Activated T-cell treated with anti-CD3 and anti-CD28 coated beads, Interleukin-2, amount 50 U/mL, for 24 hours (primary cell): ENCODE measurements around the gene RFT1.

ENCODE experiments used
- DNase-seq: peaks from one replicate; pipeline ENCODE4 v3.0.0-alpha.2; 2020
- H3K27ac Mint-ChIP-seq: 2 replicates; pipeline ENCODE4 v1.8.0; 2020; ENCODE audit warnings: mild to moderate bottlenecking, mixed read lengths
- H3K27me3 Mint-ChIP-seq: 2 replicates; pipeline ENCODE4 v1.8.0; 2020; ENCODE audit warnings: mixed read lengths
- H3K36me3 Mint-ChIP-seq: 2 replicates; pipeline ENCODE4 v1.8.0; 2020; ENCODE audit warnings: low read depth, mixed read lengths
- H3K4me1 Mint-ChIP-seq: 2 replicates; pipeline ENCODE4 v1.8.0; 2020; ENCODE audit warnings: low read depth, mixed read lengths
- H3K4me3 Mint-ChIP-seq: 2 replicates; pipeline ENCODE4 v1.8.0; 2020; ENCODE audit warnings: mild to moderate bottlenecking, moderate library complexity, mixed read lengths
- H3K9me3 Mint-ChIP-seq: 2 replicates; pipeline ENCODE4 v1.8.0; 2020; ENCODE audit warnings: mixed read lengths

RFT1 gene

DNA sequence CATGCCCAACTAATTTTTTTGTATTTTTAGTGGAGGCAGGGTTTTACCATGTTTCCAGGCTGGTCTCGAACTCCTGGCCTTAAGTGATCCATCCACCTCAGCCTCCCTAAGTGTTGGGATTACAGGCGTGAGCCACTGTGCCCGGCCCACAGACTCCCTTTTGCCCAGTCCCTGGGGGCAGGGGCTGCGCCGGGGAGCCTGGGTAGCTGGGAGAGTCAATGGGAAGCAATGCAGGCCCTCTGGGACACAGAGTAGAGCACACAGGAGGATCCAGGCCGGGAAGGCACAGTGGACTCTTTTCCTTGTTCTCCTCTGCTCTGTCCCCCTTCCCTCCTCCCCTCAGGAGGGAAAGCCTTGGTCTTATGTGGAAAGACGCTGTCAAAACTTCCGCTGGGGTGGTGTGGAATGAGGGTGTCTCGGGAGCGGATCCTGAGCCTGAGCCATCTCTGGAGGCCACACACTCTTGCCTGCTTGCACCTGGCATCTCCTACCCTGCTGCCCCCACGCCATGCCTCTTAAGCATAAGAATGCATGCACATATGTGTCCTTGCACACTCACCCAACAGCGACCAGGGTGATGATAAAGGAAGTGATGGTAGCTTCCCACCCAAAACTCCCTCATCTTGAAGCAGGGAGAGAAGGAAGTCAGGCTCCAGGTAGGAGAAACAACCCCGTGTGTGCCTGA lies 18.9 kb upstream of the RFT1 start:
- H3K4me3 Mint-ChIP-seq: no peak overlapping the region
- no peaks in the 10 kb centered on the region for H3K4me1 Mint-ChIP-seq
- DNase-seq: no peak
- no peaks in the 10 kb centered on the region for H3K36me3 Mint-ChIP-seq
- no peak overlapping the region for H3K27ac Mint-ChIP-seq
- H3K27me3 Mint-ChIP-seq: peaks cover 13% of the 10 kb centered on the region
- H3K9me3 Mint-ChIP-seq: no peaks in the 10 kb centered on the region

DNA sequence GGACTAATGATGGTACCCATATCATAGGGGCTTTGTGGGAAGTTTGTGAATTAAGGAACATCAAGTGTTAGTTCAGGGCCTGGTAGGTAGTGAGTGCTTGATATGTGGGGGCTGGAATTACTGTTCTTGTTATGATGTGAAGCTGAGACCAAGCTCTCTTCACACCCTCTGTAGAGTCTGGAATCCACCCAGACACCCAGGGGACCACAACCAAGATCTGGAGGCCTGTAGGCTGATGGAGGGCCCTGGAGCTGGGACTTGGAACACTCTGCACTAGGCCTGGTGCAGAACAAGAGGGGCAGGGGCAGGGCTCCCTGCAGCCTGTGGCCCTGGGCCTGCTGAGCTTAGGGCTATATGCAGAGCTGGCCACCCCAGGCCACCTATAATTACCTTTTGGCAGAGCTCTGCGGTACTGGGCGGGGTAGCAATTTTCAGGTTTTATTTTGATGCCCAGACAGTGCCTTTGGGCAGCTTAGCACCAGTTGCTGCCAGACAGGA lies 17.7 kb upstream of the RFT1 start:
- Mint-ChIP-seq H3K27me3 (peaks cover 3% of the 10 kb centered on the region), H3K27ac (no peak overlapping the region), H3K4me1 (no peaks in the 10 kb centered on the region), H3K36me3 (no peaks in the 10 kb centered on the region), H3K4me3 (no peak overlapping the region), H3K9me3 (no peaks in the 10 kb centered on the region)
- DNase-seq: no peak

- no peaks in the 10 kb centered on the region for H3K4me1 Mint-ChIP-seq
- no peaks in the 10 kb centered on the region for H3K9me3 Mint-ChIP-seq
- no peak overlapping the region for H3K27ac Mint-ChIP-seq
- H3K27me3 Mint-ChIP-seq: peaks cover 1% of the 10 kb centered on the region
- H3K36me3 Mint-ChIP-seq: no peaks in the 10 kb centered on the region
- H3K4me3 Mint-ChIP-seq: no peak overlapping the region
- no peak for DNase-seq
Observed at GRCh38 chr3:53147151-53147902, 17.1 kb upstream of the RFT1 start.

GRCh38 chr3:53146319-53146891 lies 16.2 kb upstream of the RFT1 start:
- Mint-ChIP-seq H3K36me3 (no peaks in the 10 kb centered on the region), H3K27me3 (no peaks in the 10 kb centered on the region), H3K9me3 (no peaks in the 10 kb centered on the region), H3K27ac (no peak overlapping the region), H3K4me1 (no peaks in the 10 kb centered on the region), H3K4me3 (no peak overlapping the region)
- DNase-seq: no peak

- no peak for DNase-seq
- Mint-ChIP-seq H3K27ac (no peak overlapping the region), H3K4me3 (no peak overlapping the region), H3K9me3 (no peaks in the 10 kb centered on the region), H3K36me3 (no peaks in the 10 kb centered on the region), H3K4me1 (no peaks in the 10 kb centered on the region), H3K27me3 (no peaks in the 10 kb centered on the region)
Observed at GRCh38 chr3:53145713-53146080, 15.5 kb upstream of the RFT1 start.

DNA sequence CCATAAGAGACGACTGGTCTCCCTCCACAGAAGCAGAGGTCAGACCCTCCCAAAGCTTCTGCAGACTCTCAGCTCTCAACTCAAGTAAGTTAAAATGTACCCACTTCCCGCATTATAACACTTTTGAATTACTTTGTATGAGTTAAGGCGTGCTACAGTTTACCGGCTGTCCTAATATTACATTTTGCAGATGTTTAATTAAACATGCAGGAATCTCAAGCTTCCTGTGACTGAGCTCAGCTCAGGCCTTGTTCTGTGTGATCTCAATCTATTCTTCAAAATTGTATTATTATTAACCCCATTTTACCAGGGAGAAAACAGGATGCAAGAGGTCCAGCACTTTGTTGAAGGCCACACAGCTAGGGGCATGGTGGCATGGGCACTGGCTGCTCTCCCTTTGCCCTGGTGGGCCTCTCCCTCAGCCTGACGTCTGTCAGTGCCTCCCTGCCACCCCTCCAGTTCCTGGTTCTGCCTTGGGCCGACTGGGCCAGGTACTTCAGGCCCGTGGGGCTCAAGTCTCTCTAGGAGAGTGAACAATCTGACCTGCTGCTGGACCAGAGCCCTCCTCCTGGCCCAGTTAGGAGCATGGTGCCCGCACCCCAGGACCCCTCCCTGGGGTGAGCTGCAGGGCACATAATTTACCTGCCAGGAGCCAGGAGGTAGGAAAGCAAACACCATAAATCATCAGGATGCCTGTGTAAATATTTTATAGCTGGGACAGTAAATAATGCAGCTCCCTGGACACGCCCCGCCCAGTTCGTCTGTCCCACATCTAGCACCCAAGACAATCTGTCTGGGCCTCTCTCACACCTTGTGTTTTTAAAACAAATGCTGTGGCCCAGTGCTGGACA lies 14.9 kb upstream of the RFT1 start:
- Mint-ChIP-seq H3K36me3 (no peaks in the 10 kb centered on the region), H3K27ac (no peak overlapping the region), H3K27me3 (no peaks in the 10 kb centered on the region), H3K4me3 (no peak overlapping the region), H3K4me1 (no peaks in the 10 kb centered on the region), H3K9me3 (no peaks in the 10 kb centered on the region)
- no peak for DNase-seq

- H3K4me1 Mint-ChIP-seq: no peaks in the 10 kb centered on the region
- H3K27me3 Mint-ChIP-seq: no peaks in the 10 kb centered on the region
- H3K4me3 Mint-ChIP-seq: no peak overlapping the region
- H3K9me3 Mint-ChIP-seq: no peaks in the 10 kb centered on the region
- H3K36me3 Mint-ChIP-seq: no peaks in the 10 kb centered on the region
- H3K27ac Mint-ChIP-seq: no peak overlapping the region
- DNase-seq: no peak
Observed at GRCh38 chr3:53144446-53144845, 14.2 kb upstream of the RFT1 start.

- Mint-ChIP-seq H3K36me3 (no peaks in the 10 kb centered on the region), H3K4me3 (no peak overlapping the region), H3K4me1 (no peaks in the 10 kb centered on the region), H3K27me3 (no peaks in the 10 kb centered on the region), H3K27ac (no peak overlapping the region), H3K9me3 (no peaks in the 10 kb centered on the region)
- no peak for DNase-seq
Observed at GRCh38 chr3:53142986-53143385, 12.8 kb upstream of the RFT1 start.

DNA sequence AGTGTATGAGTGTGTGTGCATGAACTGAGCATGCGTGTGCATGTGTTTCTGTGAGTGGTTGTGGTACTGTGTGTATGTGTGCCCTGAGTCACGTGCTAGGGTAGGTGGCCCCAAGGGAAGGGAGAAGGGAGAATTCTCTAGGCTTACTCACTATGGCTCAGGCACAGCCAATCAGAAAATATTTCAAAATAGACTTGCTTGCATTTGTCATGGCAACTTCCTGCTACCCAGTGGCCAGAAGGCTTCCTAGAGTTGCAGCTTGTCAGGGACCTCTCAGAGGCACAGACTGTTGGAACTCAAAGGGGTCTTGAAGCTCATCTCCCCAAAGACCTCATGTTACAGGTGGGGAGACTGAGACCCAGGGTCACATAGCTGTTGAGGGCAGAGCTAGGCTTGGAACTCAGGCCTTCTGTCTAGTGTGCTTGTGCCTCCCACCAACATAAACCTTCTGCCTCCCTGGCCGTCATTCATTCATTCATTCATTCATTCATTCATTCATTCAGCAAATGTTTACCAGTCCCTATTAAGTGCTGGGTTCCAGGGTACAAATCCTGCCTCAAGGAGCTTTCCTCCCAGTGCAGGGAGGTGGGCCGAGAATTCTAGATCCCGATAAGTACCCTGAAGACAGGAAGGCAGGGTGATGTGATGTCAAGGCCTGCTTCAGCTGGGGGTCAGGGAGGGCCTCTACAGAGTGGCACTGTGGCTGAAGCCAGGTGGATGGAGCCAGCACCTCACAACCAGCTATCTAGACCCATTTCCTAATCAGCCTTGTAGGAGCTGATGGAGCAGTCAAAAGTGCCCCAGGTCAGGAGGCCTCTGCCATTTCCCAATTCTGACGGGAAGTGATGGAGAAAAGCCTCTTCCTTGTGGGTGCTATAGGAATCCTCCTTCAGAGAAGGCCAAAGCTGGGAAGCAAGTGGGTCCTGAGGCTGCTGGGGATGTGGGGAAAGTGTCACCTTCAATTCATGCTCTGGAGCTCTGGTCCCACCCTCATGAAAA lies 10.9 kb upstream of the RFT1 start:
- Mint-ChIP-seq H3K27ac (no peak overlapping the region), H3K9me3 (no peaks in the 10 kb centered on the region), H3K4me3 (no peak overlapping the region), H3K36me3 (no peaks in the 10 kb centered on the region), H3K27me3 (no peaks in the 10 kb centered on the region), H3K4me1 (no peaks in the 10 kb centered on the region)
- DNase-seq: no peak

GRCh38 chr3:53139906-53140846 lies 9.9 kb upstream of the RFT1 start:
- Mint-ChIP-seq H3K27ac (no peak overlapping the region), H3K4me1 (no peaks in the 10 kb centered on the region), H3K9me3 (no peaks in the 10 kb centered on the region), H3K4me3 (no peak overlapping the region), H3K27me3 (no peaks in the 10 kb centered on the region), H3K36me3 (no peaks in the 10 kb centered on the region)
- DNase-seq: no peak

GRCh38 chr3:53137835-53138446 lies 7.7 kb upstream of the RFT1 start:
- Mint-ChIP-seq H3K4me3 (no peak overlapping the region), H3K36me3 (no peaks in the 10 kb centered on the region), H3K27ac (no peak overlapping the region)

GRCh38 chr3:53137221-53137620 lies 7.0 kb upstream of the RFT1 start:
- H3K36me3 Mint-ChIP-seq: no peaks in the 10 kb centered on the region
- no peak for DNase-seq
- no peak overlapping the region for H3K4me3 Mint-ChIP-seq
- no peaks in the 10 kb centered on the region for H3K4me1 Mint-ChIP-seq
- H3K27ac Mint-ChIP-seq: no peak overlapping the region
- no peaks in the 10 kb centered on the region for H3K27me3 Mint-ChIP-seq
- H3K9me3 Mint-ChIP-seq: no peaks in the 10 kb centered on the region

More at GRCh38 chr3:53137835-53138446, 7.7 kb upstream of the RFT1 start:
- Mint-ChIP-seq H3K27me3 (no peaks in the 10 kb centered on the region), H3K9me3 (no peaks in the 10 kb centered on the region), H3K4me1 (no peaks in the 10 kb centered on the region)
- DNase-seq: no peak
